GM12878 (cell line): Measurements from ENCODE around the gene ZNF628. TPM values are rescaled to one million over a fixed set of nuclear protein-coding genes. Genes with fewer than 3 reads are reported as not detected.

Experiments used
- polyA plus RNA-seq, 11 experiments: library from polyadenylated mRNA; depleted of rRNA in 4 of 11; unstranded in 6 of 11; stranded (reverse) in 5 of 11; fragments of >200 nt; fragmentation: Nextera tagmentation in 4 of 11; fragmentation: Illumina TruSeq in 1 of 11; extraction: Ambion mirVana in 4 of 11; extraction: Trizol in 1 of 11; gene quantifications; 1 replicate in 1 of 11; 2 replicates in 10 of 11; pipeline versions ENCODE4 v1.2.1 to v1.2.3, GENCODE V29; 2011 to 2016; ENCODE audit warnings: inconsistent platforms in 2 of 11, missing spikeins in 2 of 11, low read depth in 1 of 11
- total RNA-seq, 4 experiments: library from RNA; depleted of rRNA in 3 of 4; stranded (reverse); fragments of >200 nt in 3 of 4; fragmentation: Illumina TruSeq in 1 of 4; extraction: Trizol in 1 of 4; gene quantifications; 2 replicates each; pipeline versions ENCODE4 v1.2.1 to v1.2.3, GENCODE V29; 2013 to 2021

The ZNF628 gene
- total and polyA plus RNA-seq, 10 of the 15 experiments (the other 5 are each of a cell fraction or from before 2014, with no cell fraction given), result 0.04 to 11.3 (median 1.6) TPM; not detected in 1

Other genes with a start within 250 kb of the ZNF628 start
Only the 7 nearest of the 30 such genes appear.
- 517 and 640 TPM in 2 replicates for gene UBE2S, start 68.8 kb upstream of the ZNF628 start, total RNA-seq (2014; rRNA removed)
- 58.9 and 67.6 TPM in 2 replicates for gene UBE2S, start 68.8 kb upstream of the ZNF628 start, total RNA-seq (2014; rRNA removed; fragmentation: Illumina TruSeq; extraction: Trizol)
- 258 and 260 TPM in 2 replicates for gene UBE2S, start 68.8 kb upstream of the ZNF628 start, total RNA-seq (2021)
- 46.6 and 82.3 TPM in 2 replicates for gene UBE2S, start 68.8 kb upstream of the ZNF628 start, polyA plus RNA-seq (2011; rRNA removed)
- 20.6 and 105 TPM in 2 replicates for gene UBE2S, start 68.8 kb upstream of the ZNF628 start, polyA plus RNA-seq (2014; fragmentation: Illumina TruSeq; extraction: Trizol)
- 1 to 10 TPM; 2.3 to 5.1 TPM for gene UBE2S, start 68.8 kb upstream of the ZNF628 start, polyA plus RNA-seq (2014; fragmentation: Nextera tagmentation; extraction: Ambion mirVana)
- gene UBE2S, start 68.8 kb upstream of the ZNF628 start, polyA plus RNA-seq (2014; rRNA removed), result 149 and 769 TPM in 2 replicates
- 100 to 1,000 TPM; 323 to 417 TPM for gene UBE2S, start 68.8 kb upstream of the ZNF628 start, polyA plus RNA-seq (2016; fragmentation: Nextera tagmentation; extraction: Ambion mirVana)
- gene SHISA7, start 33.3 kb upstream of the ZNF628 start, total RNA-seq (2014; rRNA removed), result not detected in 2 replicates
- not detected in 2 replicates for gene SHISA7, start 33.3 kb upstream of the ZNF628 start, total RNA-seq (2014; rRNA removed; fragmentation: Illumina TruSeq; extraction: Trizol)
- not detected in 2 replicates for gene SHISA7, start 33.3 kb upstream of the ZNF628 start, total RNA-seq (2021)
- not detected in 2 replicates for gene SHISA7, start 33.3 kb upstream of the ZNF628 start, polyA plus RNA-seq (2011; rRNA removed)
- 0.03 TPM in 1 of 2 replicates, not detected in the other for gene SHISA7, start 33.3 kb upstream of the ZNF628 start, polyA plus RNA-seq (2014; fragmentation: Illumina TruSeq; extraction: Trizol)
- not detected for gene SHISA7, start 33.3 kb upstream of the ZNF628 start, polyA plus RNA-seq (2014; fragmentation: Nextera tagmentation; extraction: Ambion mirVana)
- not detected in 2 replicates for gene SHISA7, start 33.3 kb upstream of the ZNF628 start, polyA plus RNA-seq (2014; rRNA removed)
- gene SHISA7, start 33.3 kb upstream of the ZNF628 start, polyA plus RNA-seq (2016; fragmentation: Nextera tagmentation; extraction: Ambion mirVana), result not detected
- 214 and 238 TPM in 2 replicates for gene ISOC2, start 15.0 kb upstream of the ZNF628 start, total RNA-seq (2014; rRNA removed)
- 36.9 and 45.4 TPM in 2 replicates for gene ISOC2, start 15.0 kb upstream of the ZNF628 start, total RNA-seq (2014; rRNA removed; fragmentation: Illumina TruSeq; extraction: Trizol)
- 87.7 and 94.2 TPM in 2 replicates for gene ISOC2, start 15.0 kb upstream of the ZNF628 start, total RNA-seq (2021)
- gene ISOC2, start 15.0 kb upstream of the ZNF628 start, polyA plus RNA-seq (2011; rRNA removed), result 12.1 and 40.3 TPM in 2 replicates
- gene ISOC2, start 15.0 kb upstream of the ZNF628 start, polyA plus RNA-seq (2014; fragmentation: Illumina TruSeq; extraction: Trizol), result 4.7 and 24.1 TPM in 2 replicates
- 1 to 10 TPM in 1 of 2 experiments, under 1 TPM in 1; 0.72 to 3.0 TPM for gene ISOC2, start 15.0 kb upstream of the ZNF628 start, polyA plus RNA-seq (2014; fragmentation: Nextera tagmentation; extraction: Ambion mirVana)
- 140 and 192 TPM in 2 replicates for gene ISOC2, start 15.0 kb upstream of the ZNF628 start, polyA plus RNA-seq (2014; rRNA removed)
- gene ISOC2, start 15.0 kb upstream of the ZNF628 start, polyA plus RNA-seq (2016; fragmentation: Nextera tagmentation; extraction: Ambion mirVana), result 10 to 100 TPM; 68.5 to 77.9 TPM
- gene C19orf85, start 11.9 kb upstream of the ZNF628 start, total RNA-seq (2014; rRNA removed), result not detected in 2 replicates
- not detected in 2 replicates for gene C19orf85, start 11.9 kb upstream of the ZNF628 start, total RNA-seq (2014; rRNA removed; fragmentation: Illumina TruSeq; extraction: Trizol)
- not detected in 2 replicates for gene C19orf85, start 11.9 kb upstream of the ZNF628 start, total RNA-seq (2021)
- gene C19orf85, start 11.9 kb upstream of the ZNF628 start, polyA plus RNA-seq (2011; rRNA removed), result not detected in 2 replicates
- gene C19orf85, start 11.9 kb upstream of the ZNF628 start, polyA plus RNA-seq (2014; fragmentation: Illumina TruSeq; extraction: Trizol), result not detected in 2 replicates
- not detected for gene C19orf85, start 11.9 kb upstream of the ZNF628 start, polyA plus RNA-seq (2014; fragmentation: Nextera tagmentation; extraction: Ambion mirVana)
- not detected in 2 replicates for gene C19orf85, start 11.9 kb upstream of the ZNF628 start, polyA plus RNA-seq (2014; rRNA removed)
- gene C19orf85, start 11.9 kb upstream of the ZNF628 start, polyA plus RNA-seq (2016; fragmentation: Nextera tagmentation; extraction: Ambion mirVana), result not detected
- gene NAT14, start 8.6 kb downstream of the ZNF628 start, total RNA-seq (2014; rRNA removed), result 9.1 and 14.0 TPM in 2 replicates
- gene NAT14, start 8.6 kb downstream of the ZNF628 start, total RNA-seq (2014; rRNA removed; fragmentation: Illumina TruSeq; extraction: Trizol), result 6.8 TPM in 2 replicates
- 20.4 and 23.6 TPM in 2 replicates for gene NAT14, start 8.6 kb downstream of the ZNF628 start, total RNA-seq (2021)
- gene NAT14, start 8.6 kb downstream of the ZNF628 start, polyA plus RNA-seq (2011; rRNA removed), result 6.4 and 12.3 TPM in 2 replicates
- gene NAT14, start 8.6 kb downstream of the ZNF628 start, polyA plus RNA-seq (2014; fragmentation: Illumina TruSeq; extraction: Trizol), result 2.7 and 6.5 TPM in 2 replicates
- 1 to 10 TPM in 1 of 2 experiments, under 1 TPM in 1; 0.87 to 4.7 TPM for gene NAT14, start 8.6 kb downstream of the ZNF628 start, polyA plus RNA-seq (2014; fragmentation: Nextera tagmentation; extraction: Ambion mirVana)
- gene NAT14, start 8.6 kb downstream of the ZNF628 start, polyA plus RNA-seq (2014; rRNA removed), result 14.3 and 16.7 TPM in 2 replicates
- gene NAT14, start 8.6 kb downstream of the ZNF628 start, polyA plus RNA-seq (2016; fragmentation: Nextera tagmentation; extraction: Ambion mirVana), result 10 to 100 TPM in 1 of 2 experiments, 1 to 10 TPM in 1; 8.9 to 10.4 TPM
- gene SSC5D, start 11.8 kb downstream of the ZNF628 start, total RNA-seq (2014; rRNA removed), result 0.06 TPM in 1 of 2 replicates, not detected in the other
- gene SSC5D, start 11.8 kb downstream of the ZNF628 start, total RNA-seq (2014; rRNA removed; fragmentation: Illumina TruSeq; extraction: Trizol), result 0.04 TPM in 1 of 2 replicates, not detected in the other
- gene SSC5D, start 11.8 kb downstream of the ZNF628 start, total RNA-seq (2021), result 0.13 and 0.19 TPM in 2 replicates
- 0.01 and 0.04 TPM in 2 replicates for gene SSC5D, start 11.8 kb downstream of the ZNF628 start, polyA plus RNA-seq (2011; rRNA removed)
- gene SSC5D, start 11.8 kb downstream of the ZNF628 start, polyA plus RNA-seq (2014; fragmentation: Illumina TruSeq; extraction: Trizol), result 0.03 and 0.10 TPM in 2 replicates
- gene SSC5D, start 11.8 kb downstream of the ZNF628 start, polyA plus RNA-seq (2014; fragmentation: Nextera tagmentation; extraction: Ambion mirVana), result not detected
- gene SSC5D, start 11.8 kb downstream of the ZNF628 start, polyA plus RNA-seq (2014; rRNA removed), result 0.05 and 0.08 TPM in 2 replicates
- not detected for gene SSC5D, start 11.8 kb downstream of the ZNF628 start, polyA plus RNA-seq (2016; fragmentation: Nextera tagmentation; extraction: Ambion mirVana)
- not detected in 2 replicates for gene SBK2, start 60.5 kb downstream of the ZNF628 start, total RNA-seq (2014; rRNA removed)
- not detected in 2 replicates for gene SBK2, start 60.5 kb downstream of the ZNF628 start, total RNA-seq (2014; rRNA removed; fragmentation: Illumina TruSeq; extraction: Trizol)
- not detected in 2 replicates for gene SBK2, start 60.5 kb downstream of the ZNF628 start, total RNA-seq (2021)
- gene SBK2, start 60.5 kb downstream of the ZNF628 start, polyA plus RNA-seq (2011; rRNA removed), result not detected in 2 replicates
- gene SBK2, start 60.5 kb downstream of the ZNF628 start, polyA plus RNA-seq (2014; fragmentation: Illumina TruSeq; extraction: Trizol), result not detected in 2 replicates
- not detected for gene SBK2, start 60.5 kb downstream of the ZNF628 start, polyA plus RNA-seq (2014; fragmentation: Nextera tagmentation; extraction: Ambion mirVana)
- not detected in 2 replicates for gene SBK2, start 60.5 kb downstream of the ZNF628 start, polyA plus RNA-seq (2014; rRNA removed)
- gene SBK2, start 60.5 kb downstream of the ZNF628 start, polyA plus RNA-seq (2016; fragmentation: Nextera tagmentation; extraction: Ambion mirVana), result not detected